ENCODE measurements around the gene RAB43.
A peak's percentile ranks its signal among the peaks of the same experiment; 100 is the strongest.

The RAB43 gene

GRCh38 chr3:129121792-129122411 lies at the start of gene RAB43:
TSS of gene RAB43 (minus strand) at chr3:129121804. CDS start at chr3:129121489, 315 bp downstream.
- no peaks in the 10 kb centered on the region for H3K9me3 ChIP-seq (ENCODE audit: control insufficient read depth, insufficient read depth, low read depth, low read length)
- H3K4me3 ChIP-seq (ENCODE audit: low read depth, low read length), result peak within 1 kb of the TSS; percentile 68
- peaks cover 0 to 9% of the 10 kb centered on the region in 2 experiments; a peak in 1 of 3 replicates for H3K36me3 ChIP-seq (ENCODE audit: control insufficient read depth in 2 of 2, insufficient read depth in 1 of 2, low read length in 2 of 2)
- ChIA-PET POLR2A (interaction anchor here (0.6 to 2.3 kb wide), 15 partner anchors 8 to 366 kb away, joined by 3 to 13 read pairs (median 4); partner anchors contain the start of genes CFAP92 and COPG1), CTCF (interaction anchor here (0.6 to 1.9 kb wide), 4 partner anchors 21 to 151 kb away, joined by 3 to 8 read pairs (median 4); no protein-coding TSS in a partner anchor)
- peak within 1 kb of the TSS; percentile 46; the same call in 1 of the 2 replicates for H3K27ac ChIP-seq (ENCODE audit: extremely low read depth, low read depth, low read length)
- H3K4me1 ChIP-seq (ENCODE audit: control insufficient read depth, insufficient read depth, low read length), result peaks cover 9% of the 10 kb centered on the region
- TF ChIP-seq ZNF114 (tag by site-specific recombination; IDR thresholded peaks at IDR 0.05), result no peak
- TF ChIP-seq FEZF1 (tag by site-specific recombination; IDR thresholded peaks at IDR 0.05), result no peak
- no peak for TF ChIP-seq ZNF404 (tag by site-specific recombination; IDR thresholded peaks at IDR 0.05)
- TF ChIP-seq ZBTB48 (tag by site-specific recombination; IDR thresholded peaks at IDR 0.05), result no peak
- no peak for TF ChIP-seq IKZF3 (tag by site-specific recombination; IDR thresholded peaks at IDR 0.05)
- TF ChIP-seq SP3 (tag by site-specific recombination; IDR thresholded peaks at IDR 0.05), result peak; percentile 100
- no peak for TF ChIP-seq KLF17 (tag by site-specific recombination; IDR thresholded peaks at IDR 0.05)
- TF ChIP-seq ZNF529 (tag by site-specific recombination; IDR thresholded peaks at IDR 0.05; ENCODE audit: insufficient replicate concordance), result no peak
- no peak for TF ChIP-seq PRDM1 (tag by site-specific recombination; IDR thresholded peaks at IDR 0.05)
- 0 out of 2 replicates have a peak, but pooled peaks have one; percentile 21 for TF ChIP-seq ZEB2 (tag by site-specific recombination; IDR thresholded peaks at IDR 0.05)
- TF ChIP-seq ZNF830 (tag by site-specific recombination; IDR thresholded peaks at IDR 0.05; ENCODE audit: low read depth), result no peak
- no peak for TF ChIP-seq MYNN (tag by site-specific recombination; IDR thresholded peaks at IDR 0.05; ENCODE audit: borderline replicate concordance)
- no peak for TF ChIP-seq ZNF623 (tag by site-specific recombination; IDR thresholded peaks at IDR 0.05)
- peak; percentile 98 for TF ChIP-seq EGR2 (tag by site-specific recombination; IDR thresholded peaks at IDR 0.05; ENCODE audit: low read depth)
- peak; percentile 98 for TF ChIP-seq ZFHX2 (tag by site-specific recombination; conservative IDR thresholded peaks at IDR 0.05)
- no peak for TF ChIP-seq ZBTB49 (tag by site-specific recombination; IDR thresholded peaks at IDR 0.05; ENCODE audit: low read depth)
- no peak for TF ChIP-seq ZNF391 (tag by site-specific recombination; IDR thresholded peaks at IDR 0.05; ENCODE audit: borderline replicate concordance, low read depth)
- TF ChIP-seq PRDM2 (tag by site-specific recombination; IDR thresholded peaks at IDR 0.05; ENCODE audit: borderline replicate concordance), result no peak
- TF ChIP-seq SP2 (tag by site-specific recombination; IDR thresholded peaks at IDR 0.05), result peak; percentile 89
- TF ChIP-seq ZNF513 (tag by site-specific recombination; IDR thresholded peaks at IDR 0.05), result no peak
- no peak for TF ChIP-seq REST (tag by site-specific recombination; IDR thresholded peaks at IDR 0.05)
- TF ChIP-seq OVOL3 (tag by site-specific recombination; IDR thresholded peaks at IDR 0.05), result no peak
- no peak for TF ChIP-seq ZNF214 (tag by site-specific recombination; IDR thresholded peaks at IDR 0.05; ENCODE audit: borderline replicate concordance)
